ENCODE data around the gene DTNBP1. TPM values are rescaled to one million over a fixed set of nuclear protein-coding genes. Genes with fewer than 3 reads are reported as not detected.

DTNBP1 gene
- total and polyA plus RNA-seq, 2 experiments from 2014 or later: 9.2 to 41.6 TPM

DNA sequence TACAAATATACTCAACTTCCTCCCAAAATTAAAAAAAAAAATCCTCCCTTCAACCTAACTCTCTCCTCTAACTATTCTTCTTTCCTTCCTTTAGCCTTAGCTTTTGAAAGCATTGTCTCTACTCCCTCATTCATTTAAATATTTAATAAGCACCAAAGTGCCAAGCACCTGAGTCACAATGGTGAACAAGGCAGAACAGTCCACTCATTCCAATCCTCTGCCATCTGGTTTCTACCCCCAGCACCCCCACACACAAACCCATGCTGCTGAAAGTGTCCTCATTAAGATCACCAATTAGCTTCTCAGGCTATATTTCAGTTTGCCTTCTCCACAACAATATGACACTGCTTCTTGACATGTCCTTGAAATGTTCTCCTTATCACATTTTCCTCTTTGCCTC is 76.3 kb downstream of the DTNBP1 start:
- no peak for DNase-seq (ENCODE audit: low read depth in 1 of 2, low spot score in 1 of 2)
- TF ChIP-seq, protein P1, sequence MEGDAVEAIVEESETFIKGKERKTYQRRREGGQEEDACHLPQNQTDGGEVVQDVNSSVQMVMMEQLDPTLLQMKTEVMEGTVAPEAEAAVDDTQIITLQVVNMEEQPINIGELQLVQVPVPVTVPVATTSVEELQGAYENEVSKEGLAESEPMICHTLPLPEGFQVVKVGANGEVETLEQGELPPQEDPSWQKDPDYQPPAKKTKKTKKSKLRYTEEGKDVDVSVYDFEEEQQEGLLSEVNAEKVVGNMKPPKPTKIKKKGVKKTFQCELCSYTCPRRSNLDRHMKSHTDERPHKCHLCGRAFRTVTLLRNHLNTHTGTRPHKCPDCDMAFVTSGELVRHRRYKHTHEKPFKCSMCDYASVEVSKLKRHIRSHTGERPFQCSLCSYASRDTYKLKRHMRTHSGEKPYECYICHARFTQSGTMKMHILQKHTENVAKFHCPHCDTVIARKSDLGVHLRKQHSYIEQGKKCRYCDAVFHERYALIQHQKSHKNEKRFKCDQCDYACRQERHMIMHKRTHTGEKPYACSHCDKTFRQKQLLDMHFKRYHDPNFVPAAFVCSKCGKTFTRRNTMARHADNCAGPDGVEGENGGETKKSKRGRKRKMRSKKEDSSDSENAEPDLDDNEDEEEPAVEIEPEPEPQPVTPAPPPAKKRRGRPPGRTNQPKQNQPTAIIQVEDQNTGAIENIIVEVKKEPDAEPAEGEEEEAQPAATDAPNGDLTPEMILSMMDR (IDR thresholded peaks at IDR 0.05; ENCODE audit: low read depth, low read length): no peak
- H3K27ac ChIP-seq: peak overlapping the region; percentile 21
- no peaks in the 10 kb centered on the region for H3K27me3 ChIP-seq
- H3K9me3 ChIP-seq (ENCODE audit: low read depth): no peaks in the 10 kb centered on the region
- H3K4me1 ChIP-seq (ENCODE audit: low read depth): peaks cover 12% of the 10 kb centered on the region
- H3K4me3 ChIP-seq: no peak overlapping the region
- no peaks in the 10 kb centered on the region for H3K36me3 ChIP-seq

DNA sequence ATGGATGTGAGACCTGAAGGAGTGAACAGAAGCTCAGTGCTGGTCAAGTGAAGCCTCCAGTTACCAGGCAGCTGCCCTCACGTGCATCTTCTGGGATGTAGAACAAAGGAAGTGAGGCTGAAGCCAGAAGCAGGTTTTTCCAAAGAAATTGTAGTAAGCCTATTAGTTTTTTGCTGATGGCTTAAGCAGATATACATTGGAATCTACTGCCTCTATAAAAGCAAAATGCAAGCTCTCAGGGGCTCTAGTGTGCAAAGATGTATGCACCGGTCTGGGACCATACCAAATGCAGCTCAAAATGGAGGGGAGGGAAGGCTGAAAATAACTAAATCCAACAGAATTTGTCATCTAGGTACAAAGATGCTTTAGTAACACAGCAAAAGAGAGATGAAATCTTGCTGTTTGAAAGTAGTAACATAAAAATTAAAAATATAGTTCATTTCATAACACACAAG is 77.0 kb downstream of the DTNBP1 start:
- Histone ChIP-seq H3K4me3 (no peak overlapping the region), H3K36me3 (no peaks in the 10 kb centered on the region), H3K27me3 (no peaks in the 10 kb centered on the region), H3K4me1 (ENCODE audit: low read depth) (peaks cover 17% of the 10 kb centered on the region), H3K9me3 (ENCODE audit: low read depth) (no peaks in the 10 kb centered on the region), H3K27ac (no peak overlapping the region)
- no peak for DNase-seq (ENCODE audit: low read depth in 1 of 2, low spot score in 1 of 2)
- TF ChIP-seq, protein P1 (IDR thresholded peaks at IDR 0.05; ENCODE audit: low read depth, low read length): no peak

DNA sequence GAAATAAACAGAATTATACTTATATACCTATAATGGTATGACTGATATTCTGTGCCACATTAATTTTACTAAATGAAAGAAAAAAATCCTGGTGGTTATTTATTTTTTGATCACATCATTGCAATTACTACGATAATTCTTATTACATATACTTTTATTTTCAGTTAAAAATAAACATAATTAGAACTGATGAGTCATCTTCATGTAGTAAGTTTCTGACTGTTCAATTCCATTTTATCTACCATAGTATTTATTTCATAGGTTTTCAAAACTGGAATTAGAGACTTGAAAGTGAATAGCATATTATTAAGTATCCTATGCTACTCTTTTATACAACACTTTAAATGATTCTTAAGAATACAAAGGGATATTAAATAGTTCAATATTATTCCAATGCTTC is 80.3 kb downstream of the DTNBP1 start:
- Histone ChIP-seq H3K36me3 (no peaks in the 10 kb centered on the region), H3K4me3 (no peak overlapping the region), H3K27ac (no peak overlapping the region), H3K9me3 (ENCODE audit: low read depth) (no peaks in the 10 kb centered on the region), H3K4me1 (ENCODE audit: low read depth) (peaks cover 25% of the 10 kb centered on the region), H3K27me3 (no peaks in the 10 kb centered on the region)
- TF ChIP-seq, protein P1 (IDR thresholded peaks at IDR 0.05; ENCODE audit: low read depth, low read length): no peak
- DNase-seq (ENCODE audit: low read depth in 1 of 2, low spot score in 1 of 2): no peak

DNA sequence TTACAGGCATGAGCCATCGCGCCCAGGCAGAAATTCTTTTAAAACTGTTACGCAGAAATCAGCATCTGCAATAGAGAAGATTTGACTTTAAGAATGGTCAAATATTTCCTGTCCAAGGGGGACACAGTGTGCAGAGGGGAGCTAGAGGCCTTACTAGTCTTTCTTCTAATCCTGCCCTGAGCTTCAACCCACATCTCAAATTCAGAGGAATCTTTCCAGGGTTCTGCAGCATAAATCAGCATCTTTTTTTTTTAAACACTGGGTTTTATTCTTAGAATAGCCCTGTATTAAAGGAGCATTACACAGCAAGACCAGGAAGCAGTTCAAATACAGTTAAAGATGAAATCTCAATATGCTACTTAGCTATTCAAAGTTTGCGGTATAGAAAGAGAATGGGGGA is 81.1 kb downstream of the DTNBP1 start:
- TF ChIP-seq, protein P1 (IDR thresholded peaks at IDR 0.05; ENCODE audit: low read depth, low read length): no peak
- Histone ChIP-seq H3K36me3 (no peaks in the 10 kb centered on the region), H3K4me1 (ENCODE audit: low read depth) (peaks cover 25% of the 10 kb centered on the region), H3K27ac (peak overlapping the region; percentile 8), H3K4me3 (no peak overlapping the region), H3K27me3 (no peaks in the 10 kb centered on the region), H3K9me3 (ENCODE audit: low read depth) (no peaks in the 10 kb centered on the region)
- no peak for DNase-seq (ENCODE audit: low read depth in 1 of 2, low spot score in 1 of 2)

DNA sequence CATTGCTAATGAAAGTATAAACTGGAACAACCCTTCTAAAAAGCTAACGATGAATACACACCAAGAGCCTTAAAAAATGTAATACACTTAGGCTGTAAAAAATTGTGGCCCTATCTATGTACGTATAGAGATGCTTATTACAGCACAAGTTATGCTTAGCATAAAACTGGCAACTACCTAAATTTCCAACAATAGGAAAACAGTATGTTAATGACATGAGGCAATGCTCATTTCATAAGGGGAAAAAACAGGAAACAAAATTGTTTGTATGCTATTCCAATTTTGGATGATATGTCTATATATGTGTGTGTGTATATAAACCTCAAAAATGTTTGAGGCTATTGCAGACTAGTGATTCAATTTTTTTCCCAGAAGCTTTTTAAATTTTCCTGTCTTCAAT is 82.5 kb downstream of the DTNBP1 start:
- Histone ChIP-seq H3K36me3 (no peaks in the 10 kb centered on the region), H3K27me3 (no peaks in the 10 kb centered on the region), H3K27ac (peak overlapping the region; percentile 71)

More for the DNA sequence above, 82.5 kb downstream of the DTNBP1 start:
- no peaks in the 10 kb centered on the region for H3K9me3 ChIP-seq (ENCODE audit: low read depth)
- peaks cover 13% of the 10 kb centered on the region for H3K4me1 ChIP-seq (ENCODE audit: low read depth)
- no peak overlapping the region for H3K4me3 ChIP-seq
- TF ChIP-seq, protein P1 (IDR thresholded peaks at IDR 0.05; ENCODE audit: low read depth, low read length): no peak
- DNase-seq (ENCODE audit: low read depth in 1 of 2, low spot score in 1 of 2): no peak
